ENCODE results near the gene TBCA.

DNA sequence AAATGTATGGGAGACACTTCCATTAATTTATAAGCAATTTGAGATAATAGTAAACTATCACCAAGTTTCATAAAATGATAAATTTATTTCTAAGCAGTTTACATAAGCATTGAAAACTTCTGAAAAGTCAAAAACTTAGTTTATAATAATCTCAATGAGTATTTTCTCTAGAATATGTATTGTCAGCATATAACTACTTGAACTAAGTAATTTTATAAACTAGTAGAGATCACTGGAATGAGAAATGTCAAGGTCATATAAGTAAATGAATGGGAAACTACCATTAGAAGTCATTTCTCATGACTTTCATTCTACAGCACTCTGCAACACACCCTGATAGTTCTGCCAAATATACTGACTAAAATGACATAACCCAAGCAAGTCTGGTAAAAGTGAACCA, 3.4 kb downstream of the TBCA start:
- TF ChIP-seq, protein P1, sequence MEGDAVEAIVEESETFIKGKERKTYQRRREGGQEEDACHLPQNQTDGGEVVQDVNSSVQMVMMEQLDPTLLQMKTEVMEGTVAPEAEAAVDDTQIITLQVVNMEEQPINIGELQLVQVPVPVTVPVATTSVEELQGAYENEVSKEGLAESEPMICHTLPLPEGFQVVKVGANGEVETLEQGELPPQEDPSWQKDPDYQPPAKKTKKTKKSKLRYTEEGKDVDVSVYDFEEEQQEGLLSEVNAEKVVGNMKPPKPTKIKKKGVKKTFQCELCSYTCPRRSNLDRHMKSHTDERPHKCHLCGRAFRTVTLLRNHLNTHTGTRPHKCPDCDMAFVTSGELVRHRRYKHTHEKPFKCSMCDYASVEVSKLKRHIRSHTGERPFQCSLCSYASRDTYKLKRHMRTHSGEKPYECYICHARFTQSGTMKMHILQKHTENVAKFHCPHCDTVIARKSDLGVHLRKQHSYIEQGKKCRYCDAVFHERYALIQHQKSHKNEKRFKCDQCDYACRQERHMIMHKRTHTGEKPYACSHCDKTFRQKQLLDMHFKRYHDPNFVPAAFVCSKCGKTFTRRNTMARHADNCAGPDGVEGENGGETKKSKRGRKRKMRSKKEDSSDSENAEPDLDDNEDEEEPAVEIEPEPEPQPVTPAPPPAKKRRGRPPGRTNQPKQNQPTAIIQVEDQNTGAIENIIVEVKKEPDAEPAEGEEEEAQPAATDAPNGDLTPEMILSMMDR (IDR thresholded peaks at IDR 0.05): no peak
- TF ChIP-seq, protein P2, sequence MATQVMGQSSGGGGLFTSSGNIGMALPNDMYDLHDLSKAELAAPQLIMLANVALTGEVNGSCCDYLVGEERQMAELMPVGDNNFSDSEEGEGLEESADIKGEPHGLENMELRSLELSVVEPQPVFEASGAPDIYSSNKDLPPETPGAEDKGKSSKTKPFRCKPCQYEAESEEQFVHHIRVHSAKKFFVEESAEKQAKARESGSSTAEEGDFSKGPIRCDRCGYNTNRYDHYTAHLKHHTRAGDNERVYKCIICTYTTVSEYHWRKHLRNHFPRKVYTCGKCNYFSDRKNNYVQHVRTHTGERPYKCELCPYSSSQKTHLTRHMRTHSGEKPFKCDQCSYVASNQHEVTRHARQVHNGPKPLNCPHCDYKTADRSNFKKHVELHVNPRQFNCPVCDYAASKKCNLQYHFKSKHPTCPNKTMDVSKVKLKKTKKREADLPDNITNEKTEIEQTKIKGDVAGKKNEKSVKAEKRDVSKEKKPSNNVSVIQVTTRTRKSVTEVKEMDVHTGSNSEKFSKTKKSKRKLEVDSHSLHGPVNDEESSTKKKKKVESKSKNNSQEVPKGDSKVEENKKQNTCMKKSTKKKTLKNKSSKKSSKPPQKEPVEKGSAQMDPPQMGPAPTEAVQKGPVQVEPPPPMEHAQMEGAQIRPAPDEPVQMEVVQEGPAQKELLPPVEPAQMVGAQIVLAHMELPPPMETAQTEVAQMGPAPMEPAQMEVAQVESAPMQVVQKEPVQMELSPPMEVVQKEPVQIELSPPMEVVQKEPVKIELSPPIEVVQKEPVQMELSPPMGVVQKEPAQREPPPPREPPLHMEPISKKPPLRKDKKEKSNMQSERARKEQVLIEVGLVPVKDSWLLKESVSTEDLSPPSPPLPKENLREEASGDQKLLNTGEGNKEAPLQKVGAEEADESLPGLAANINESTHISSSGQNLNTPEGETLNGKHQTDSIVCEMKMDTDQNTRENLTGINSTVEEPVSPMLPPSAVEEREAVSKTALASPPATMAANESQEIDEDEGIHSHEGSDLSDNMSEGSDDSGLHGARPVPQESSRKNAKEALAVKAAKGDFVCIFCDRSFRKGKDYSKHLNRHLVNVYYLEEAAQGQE (IDR thresholded peaks at IDR 0.05; ENCODE audit: insufficient read depth in 1 of 2, low read depth in 2 of 2, low read length in 1 of 2): no peak
- no peak for TF ChIP-seq SIN3A (IDR thresholded peaks at IDR 0.05; ENCODE audit: borderline replicate concordance, insufficient read depth, low read depth, low read length)

Data from Panc1 (cell line).